HUDEP-2 (cell line): Measurements from ENCODE around the gene DRG2.

Source experiments
- DNase-seq, 76 experiments: peaks; one replicate each; lab custom pipeline; 2025; ENCODE audit not compliant: unreplicated experiment in 76 of 76; lab: John Stamatoyannopoulos, UW

The DRG2 gene

DNA sequence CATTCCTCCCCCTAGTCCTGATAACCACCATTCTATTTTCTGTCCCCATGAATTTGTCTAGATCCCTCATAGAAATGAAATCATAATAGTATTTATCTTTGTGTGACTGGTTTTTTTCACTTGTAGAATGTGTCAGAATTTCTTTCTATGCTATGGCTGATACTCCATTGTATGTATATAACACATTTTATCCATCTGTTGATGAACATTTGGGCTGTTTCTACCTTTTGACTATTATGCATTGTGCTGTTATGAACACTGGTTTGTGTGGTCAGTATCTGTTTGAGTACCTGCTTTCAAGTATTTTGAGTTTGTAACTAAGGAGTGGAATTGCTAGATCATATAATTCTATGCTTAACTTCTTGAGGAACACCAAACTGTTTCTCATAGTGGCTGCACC is 16.0 kb upstream of the DRG2 start:
- no peak for DNase-seq

DNA sequence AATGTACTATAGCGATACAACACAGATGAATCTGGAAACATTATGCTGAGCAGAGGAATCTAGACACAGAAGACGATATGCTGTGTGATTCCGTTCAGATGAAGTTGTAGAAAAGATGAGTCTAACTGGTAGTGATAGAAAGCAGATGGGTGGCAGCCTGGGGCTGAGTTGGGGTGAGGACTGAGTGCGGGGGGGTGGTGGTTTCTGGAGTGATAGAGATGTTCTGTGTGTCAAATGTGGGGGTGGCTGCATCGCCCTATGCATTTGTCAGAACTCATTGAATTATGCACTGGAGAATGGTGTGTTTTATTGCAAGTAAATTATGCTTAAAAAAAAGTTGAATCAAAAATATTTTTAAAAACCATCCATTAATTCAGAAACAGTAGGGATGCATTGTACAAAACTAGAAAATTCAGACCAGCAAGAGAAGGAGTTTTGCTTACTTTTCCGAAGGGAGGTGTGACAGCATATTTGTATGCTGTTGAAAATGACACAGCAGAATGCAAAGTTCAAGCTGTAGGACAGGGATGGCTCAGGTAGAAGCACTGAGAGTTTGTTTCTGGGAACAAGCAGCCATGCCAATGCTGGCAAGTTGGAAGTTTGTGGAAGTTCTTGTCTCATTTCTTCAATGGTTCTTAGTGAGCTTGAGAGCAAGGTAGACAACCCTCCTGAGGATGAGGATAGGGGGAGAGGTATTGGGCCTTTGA is 13.0 kb upstream of the DRG2 start:
- DNase-seq, result peak in 1 of 76 experiments; percentile 11

DNA sequence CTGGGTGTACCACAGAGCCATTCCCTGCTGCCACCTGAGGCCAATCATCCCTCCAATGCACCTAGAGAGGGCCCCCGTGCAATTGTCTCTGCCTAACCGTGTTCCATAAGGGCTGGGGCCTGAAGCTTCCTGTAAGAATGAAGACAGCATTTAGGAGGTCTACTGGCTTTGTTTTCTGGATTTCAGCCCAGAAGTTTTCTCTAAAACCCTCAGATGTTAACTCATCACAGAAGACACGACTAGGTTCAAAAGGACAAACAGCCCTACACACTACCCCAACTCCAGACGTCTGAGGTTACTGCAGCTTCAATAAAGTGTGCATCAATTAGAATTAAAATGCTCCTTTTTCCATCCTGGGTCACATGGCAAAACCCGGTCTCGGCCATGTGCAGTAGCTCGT is 10.8 kb upstream of the DRG2 start:
- no peak for DNase-seq

DNA sequence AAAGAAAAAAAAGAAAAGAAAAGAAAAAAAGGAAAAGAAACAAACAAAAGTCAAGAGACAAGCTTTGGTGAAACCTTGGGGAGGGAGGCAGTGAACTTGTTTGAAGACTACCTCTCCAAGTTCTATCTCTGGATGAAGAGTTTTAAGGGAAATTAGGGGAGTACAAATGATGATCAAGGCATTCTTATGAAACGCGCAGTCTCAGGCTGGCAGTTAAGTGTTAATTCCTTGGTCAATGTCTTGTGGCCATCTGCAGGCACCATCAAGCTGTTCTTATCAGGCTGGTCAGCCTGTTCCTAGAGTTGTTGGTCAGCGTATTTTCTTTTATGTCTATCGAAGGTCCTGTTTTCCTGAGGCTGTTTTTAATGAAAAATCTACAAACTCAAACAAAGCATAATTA is 8.2 kb upstream of the DRG2 start:
- no peak for DNase-seq

DNA sequence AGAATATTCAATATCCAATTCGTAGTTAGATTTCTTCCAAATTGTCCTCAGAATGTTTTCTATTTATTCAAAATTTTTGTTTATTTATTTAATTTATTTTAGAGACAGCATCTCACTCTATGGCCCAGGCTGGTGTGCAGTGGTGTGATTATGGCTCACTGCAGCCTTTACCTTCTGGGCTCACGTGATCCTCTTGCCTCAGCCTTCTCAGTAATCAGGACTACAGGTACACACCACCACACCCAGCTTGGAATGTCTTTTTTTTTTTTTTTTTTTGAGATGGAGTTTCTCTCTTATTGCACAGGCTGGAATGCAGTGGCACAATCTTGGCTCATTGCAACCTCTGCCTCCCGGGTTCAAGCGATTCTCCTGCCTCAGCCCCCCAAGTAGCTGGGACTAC is 3.5 kb upstream of the DRG2 start:
- no peak for DNase-seq

DNA sequence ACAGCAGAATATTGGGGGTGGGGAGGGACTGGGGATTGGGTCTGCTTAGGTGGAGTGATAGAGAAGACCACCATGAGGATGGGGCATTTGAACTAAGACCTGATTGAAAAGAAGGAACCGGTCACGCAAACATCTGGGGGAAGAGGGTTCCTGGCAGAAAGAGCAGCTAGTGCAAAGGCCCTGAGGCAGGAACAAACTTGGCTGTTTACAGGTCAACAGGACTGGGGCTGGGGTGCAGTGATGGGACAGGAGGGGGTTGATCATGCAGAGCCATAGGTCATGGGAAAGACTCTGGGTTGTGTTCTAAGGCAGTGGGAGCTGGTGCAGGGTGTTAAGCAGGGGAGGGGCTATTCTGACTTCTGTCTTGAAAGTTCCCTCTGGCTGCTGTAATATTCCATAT is 1.9 kb downstream of the DRG2 start:
- no peak for DNase-seq

DNA sequence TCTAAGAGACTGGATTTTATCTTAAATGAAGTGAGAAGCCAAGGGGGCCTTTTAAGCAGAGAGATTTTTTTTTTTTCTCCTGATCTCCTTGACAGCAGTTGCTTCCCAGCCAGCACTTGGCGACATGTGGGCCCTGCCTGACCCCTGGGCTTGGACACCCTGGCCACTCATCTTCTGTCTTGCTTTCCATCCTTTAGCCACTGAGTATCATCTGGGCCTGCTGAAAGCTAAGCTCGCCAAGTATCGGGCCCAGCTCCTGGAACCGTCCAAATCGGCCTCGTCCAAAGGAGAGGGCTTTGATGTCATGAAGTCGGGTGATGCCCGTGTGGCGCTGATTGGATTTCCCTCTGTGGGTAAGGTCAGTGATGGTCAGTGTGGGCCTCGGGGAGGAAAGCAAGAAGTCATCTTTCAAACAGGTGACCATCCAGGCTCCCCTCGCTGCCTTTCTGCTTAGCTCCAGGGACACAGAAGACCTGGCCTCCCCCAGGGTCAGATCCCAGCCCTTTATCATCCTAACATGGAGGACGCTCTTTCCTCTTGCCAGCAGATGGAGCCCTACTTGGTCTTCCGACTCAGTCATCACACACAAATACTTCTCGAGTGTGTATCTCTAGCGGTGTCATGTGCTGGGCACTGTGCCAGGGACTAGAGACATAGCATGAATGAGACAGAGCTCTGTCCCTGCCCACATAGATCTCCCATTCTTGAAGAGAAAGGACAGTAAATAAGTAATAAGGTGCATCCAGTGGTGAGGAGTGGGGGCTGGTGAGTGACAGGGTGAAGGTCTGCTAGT is 6.1 kb downstream of the DRG2 start:
- DNase-seq, result peak in 71 of 76 experiments; percentile 18 to 84 (median 63)

DNA sequence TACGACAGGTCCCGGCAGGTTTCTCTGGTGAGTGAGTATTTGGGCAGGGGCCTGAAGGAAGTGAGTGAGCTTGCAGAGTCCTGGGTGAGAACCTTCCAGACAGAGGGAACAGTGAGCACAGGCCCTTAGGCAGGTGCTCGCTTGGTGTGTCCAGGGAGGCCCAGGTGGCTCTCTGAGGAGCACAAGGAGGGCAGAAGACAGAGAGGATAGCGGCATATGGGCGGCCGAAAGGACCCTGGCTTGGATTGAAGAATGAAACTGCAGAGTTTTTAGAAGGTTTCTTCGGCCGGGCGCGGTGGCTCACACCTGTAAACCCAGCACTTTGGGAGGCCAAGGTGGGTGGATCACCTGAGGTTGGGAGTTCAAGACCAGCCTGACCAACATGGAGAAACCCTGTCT is 6.7 kb downstream of the DRG2 start:
- DNase-seq, result no peak

DNA sequence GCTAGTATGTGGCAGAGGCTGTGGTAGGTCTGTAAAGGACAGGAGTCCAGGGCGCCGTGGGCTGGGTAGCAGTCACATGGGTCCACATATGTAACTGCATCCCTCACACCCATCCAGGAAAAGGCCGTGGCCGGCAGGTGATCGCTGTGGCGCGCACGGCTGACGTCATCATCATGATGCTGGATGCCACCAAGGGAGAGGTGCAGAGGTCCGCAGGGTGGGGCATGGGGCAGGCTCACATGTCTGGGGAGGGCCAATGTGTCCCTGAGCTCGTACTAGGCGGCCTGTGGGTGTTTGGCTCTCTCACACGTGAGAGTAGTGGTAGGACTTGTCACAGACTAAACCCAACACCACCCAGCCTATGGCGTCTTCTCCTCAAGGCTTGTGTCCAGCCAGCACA is 11.8 kb downstream of the DRG2 start:
- no peak for DNase-seq

DNA sequence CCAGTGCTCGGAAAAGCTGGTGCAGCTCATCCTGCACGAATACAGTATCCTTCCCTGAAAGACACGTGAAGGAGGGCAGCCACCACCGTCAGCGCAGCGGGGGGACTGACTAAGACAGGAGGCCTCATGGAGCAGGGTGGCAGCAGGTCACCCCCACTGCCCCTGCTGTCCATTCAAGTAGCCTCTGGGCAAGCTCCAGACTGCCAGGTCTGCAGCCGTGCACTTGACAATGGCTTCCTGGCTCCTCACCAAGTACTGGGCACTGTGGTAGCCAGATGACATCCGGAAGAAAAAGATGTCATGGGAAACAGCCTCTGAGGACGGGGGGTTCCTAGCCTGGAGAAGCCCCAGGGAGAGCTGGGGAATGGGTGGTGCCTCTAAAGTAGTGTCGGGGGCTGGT is 12.9 kb downstream of the DRG2 start:
- no peak for DNase-seq

DNA sequence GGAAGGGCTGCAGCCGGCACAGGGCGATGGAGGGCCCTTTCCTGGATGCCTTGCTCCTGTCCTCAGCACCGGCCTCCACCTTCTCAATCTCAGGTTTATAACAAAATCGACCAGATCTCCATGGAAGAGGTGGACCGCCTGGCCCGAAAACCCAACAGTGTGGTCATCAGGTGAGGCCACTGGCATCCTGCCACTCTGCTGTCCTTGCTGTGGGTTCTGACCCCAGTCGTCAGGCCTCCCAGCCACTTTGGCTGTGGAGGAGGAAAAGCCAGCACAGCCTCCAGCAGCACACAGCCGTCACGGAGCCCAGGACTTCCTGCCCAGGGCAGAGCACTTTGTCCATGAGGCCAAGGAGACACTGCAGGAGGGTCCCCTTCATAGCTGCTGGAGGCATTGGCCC is 14.1 kb downstream of the DRG2 start:
- no peak for DNase-seq

DNA sequence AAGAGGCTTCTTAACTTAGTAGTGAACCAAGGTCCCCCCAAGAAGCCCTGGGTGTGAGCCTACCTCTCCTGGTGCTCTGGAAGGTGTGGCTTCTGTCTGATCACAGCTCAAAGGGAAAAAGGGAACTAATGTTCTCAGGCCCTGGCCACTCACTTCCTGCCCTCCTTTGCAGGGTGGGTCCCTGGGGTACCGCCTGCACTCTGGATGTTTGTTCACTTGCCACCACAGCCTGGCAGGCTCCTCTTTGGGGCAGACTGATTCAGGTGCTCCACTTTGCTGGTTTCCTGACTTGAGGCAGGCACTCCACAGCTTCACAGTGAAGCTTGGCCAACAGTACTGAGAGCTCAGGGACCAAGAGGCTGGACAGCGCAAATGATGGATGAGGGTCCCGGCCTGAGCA is 14.9 kb downstream of the DRG2 start:
- DNase-seq, result no peak

DNA sequence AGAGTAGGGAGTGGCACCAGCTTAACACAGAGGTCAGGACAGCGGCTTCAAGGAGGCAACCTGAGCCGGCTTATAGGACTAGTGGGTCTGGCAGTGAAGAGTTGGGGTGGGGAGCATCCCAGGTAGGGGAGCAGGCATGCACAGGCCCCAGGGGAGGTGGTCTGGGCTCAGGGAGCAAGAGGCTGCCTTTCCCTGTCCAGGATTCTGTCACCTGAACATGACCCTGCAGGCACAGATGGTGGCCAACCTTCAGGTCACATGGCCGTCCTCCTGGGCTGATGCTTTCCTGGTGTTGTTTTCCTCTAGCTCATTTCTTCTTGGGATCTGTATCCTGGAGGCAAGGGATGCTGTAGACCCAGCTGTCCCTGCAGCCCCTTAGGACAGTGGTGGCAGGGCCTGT is 17.3 kb downstream of the DRG2 start:
- no peak for DNase-seq

DNA sequence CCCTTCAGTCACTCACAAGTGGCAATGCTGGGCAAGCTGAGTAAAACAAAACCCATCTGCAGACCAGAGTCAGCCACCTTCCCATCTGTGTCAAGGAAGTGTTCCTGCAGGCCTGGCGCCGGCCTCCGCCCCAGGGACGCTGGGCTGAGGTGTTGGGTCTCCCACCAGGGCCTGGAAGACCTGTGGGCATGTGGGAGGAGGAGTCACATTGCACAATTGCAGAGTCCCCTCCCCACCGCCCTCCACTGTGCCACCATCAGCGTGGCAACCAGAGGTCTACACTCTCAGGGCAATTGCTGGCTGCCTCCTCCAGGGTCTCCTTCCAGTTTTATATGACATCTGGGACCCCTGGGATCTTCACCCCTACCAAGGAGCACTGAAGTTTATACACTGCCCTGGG is 17.8 kb downstream of the DRG2 start:
- no peak for DNase-seq

DNA sequence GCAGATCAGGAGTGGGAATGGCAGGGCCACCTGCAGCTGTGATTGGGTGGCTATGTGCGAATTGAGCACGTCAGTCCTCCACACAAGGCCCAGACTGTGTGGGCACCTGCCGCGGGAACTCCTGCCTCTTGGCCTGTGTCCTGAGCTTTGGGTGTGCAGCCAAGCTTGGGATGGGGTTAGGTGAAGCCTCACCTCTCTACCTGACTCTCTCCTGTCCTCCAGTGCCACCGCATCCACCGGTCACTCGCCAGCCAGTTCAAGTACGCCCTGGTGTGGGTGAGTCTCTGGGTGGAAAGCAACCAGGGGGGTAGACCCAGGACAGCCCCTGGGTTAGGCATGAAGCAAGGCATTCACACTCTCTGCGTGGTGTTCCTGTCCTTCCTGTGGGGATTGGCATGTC is 18.5 kb downstream of the DRG2 start:
- DNase-seq, result no peak

DNA sequence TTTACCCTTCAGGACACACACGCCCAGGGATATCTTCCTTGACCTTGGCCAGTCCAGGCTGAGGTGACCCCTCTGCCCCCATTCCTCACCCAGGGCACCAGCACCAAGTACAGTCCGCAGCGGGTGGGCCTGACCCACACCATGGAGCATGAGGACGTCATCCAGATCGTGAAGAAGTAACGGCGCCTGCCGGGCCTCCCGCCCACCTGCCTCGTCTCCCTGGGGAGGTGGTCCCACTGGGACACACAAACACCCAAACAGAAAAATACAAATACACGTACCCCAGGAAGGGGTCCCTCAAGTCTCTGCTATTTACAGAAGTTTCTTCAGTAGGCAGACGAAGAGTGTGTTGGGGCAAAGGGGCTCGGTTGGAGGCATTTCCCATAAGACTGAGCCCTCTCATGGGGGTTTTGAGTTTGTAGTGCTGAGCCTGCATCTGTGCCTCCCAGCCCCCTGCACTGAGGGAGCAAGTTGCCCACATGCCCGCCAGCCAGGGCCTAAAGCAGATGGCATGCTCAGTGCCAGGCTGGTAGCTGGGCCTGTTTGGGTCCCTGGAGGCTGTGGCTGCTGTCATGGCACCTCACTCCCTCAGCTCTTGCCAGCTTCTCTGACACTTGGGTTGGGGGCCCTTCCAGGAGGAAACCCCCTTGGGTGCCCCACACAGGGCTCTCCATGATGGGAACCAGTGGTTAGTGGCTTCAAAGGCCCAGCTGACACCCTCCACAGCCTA is 19.5 kb downstream of the DRG2 start:
- DNase-seq, result no peak

DNA sequence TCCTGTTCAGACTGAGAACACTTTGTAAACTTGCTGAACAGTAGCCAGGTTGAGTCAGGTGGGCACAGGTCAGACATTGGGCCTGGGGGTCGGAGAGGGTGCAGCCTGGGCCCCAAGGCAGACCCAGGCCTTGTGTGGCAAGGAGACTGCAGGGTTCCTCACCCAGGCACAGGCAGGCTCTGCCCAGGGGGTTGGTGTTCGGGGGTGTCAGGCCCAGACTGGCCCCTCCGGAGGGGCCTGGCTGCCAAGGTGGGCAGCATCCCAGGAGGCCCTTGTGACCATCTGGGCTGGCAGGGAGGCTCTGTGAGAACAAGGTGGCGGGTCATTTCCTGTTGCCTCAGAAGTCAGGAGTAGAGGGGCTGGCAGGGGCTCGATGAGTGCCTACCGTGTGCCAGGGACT is 20.2 kb downstream of the DRG2 start:
- no peak for DNase-seq

DNA sequence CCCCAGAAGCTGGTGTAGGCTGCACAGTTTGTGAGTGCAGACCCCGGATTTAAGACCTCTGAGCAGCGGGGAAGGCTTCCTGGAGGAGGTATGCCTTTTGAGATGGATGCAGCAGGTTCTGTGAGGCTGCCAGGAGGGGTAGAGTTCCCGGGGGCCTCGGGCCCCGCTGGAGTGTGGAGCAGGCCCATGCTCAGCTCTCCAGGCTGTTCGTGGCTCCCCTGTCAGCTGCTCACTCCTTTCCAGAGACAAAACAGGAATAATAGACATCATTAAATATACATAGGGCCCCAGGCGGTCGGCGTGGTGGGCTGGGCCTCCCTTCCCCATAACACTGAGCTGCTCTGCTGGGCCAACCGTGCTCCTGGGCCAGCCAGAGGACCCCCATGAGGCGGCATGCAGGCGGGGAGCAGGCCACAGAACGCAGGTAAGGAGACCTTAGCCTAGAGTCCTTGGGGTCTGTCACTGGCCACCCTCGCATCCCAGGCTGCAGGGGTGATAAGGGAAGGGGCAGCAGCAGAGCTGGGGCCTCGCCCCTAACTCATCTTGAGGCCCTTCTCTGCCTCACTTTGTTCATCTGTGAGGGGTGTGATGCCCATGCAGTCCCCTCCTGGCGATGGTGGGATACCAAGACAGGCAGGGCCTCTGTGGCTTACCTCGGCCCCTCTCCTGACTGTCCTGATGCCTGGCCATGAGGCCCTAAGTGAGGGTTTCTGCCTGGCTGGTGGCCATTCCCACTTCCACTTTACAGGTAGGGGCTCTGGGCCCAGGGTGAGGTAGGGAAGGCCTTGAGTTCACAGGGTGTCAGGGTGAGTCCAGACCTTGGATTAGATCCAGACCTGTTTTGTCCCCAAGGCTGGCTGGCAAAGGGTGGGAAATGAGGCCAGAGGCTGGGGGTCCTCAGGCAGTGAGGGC is 20.9 kb downstream of the DRG2 start, which contains the start of gene MYO15A:
MYO15A (plus strand) TSS at position 356 of the 912 bp plus-strand sequence. CDS start 10,045 bp downstream, outside the sequence.
- no peak for DNase-seq

DNA sequence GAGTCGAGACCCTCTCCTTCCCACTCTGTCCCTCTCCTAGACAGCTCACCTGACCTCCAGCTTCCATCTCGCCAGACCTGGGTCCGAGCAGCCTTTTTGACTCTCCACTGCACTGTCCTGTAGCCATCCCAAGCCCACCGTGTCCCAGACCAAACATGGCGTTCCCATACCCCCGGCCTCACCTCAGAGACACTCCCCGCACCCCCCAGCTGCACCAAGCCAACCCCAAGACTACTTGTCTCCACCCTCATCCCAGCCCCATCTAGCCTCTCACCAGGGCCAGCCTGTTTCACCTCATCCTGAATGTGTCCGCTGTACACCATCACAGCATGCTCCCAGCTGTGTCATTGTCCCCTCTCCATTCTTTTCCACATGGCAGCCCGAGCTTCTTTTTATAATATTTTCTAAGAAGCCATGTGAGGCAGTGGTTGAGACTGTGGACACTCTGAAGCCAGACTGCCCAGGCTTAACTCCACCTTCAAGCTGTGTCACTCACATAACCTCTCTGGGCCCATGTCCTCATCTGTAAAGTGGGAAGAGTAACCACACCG is 22.3 kb downstream of the DRG2 start:
- no peak for DNase-seq

DNA sequence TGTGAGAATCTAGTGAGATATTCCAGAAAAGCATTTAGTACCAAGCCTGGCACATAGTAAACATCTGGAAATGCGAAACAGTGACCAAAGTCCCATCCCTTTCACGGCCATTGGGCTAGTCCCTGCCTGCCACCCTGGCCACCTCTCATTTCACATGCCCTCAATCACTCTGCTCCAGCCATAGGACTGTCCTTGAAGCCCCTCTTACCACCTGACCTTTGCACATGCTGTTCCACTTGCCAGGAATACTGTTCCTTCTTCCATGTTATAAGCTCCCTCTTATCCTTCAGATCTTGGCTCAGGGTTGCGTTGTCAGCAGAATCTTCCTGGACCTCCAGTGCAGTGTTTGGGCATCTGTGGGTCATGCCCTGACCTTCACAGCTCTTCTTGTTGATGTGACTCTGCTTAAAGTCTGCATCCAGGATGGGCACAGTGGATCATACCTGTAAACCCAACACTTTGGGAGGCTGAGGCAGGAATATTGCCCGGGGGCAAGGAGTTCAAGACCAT is 22.9 kb downstream of the DRG2 start:
- DNase-seq, result no peak
